Activated effector memory CD4-positive, alpha-beta T cell treated with Interleukin-2 at 50 U/mL for 16 hours (primary cell): Measurements from ENCODE around the gene CYS1.

ENCODE experiments used
- DNase-seq: peaks from one replicate; pipeline ENCODE4 v3.0.0-alpha.2; 2020

CYS1 gene

GRCh38 chr2:10091182-10091888 is 11.1 kb upstream of the CYS1 start:
- DNase-seq, result no peak

GRCh38 chr2:10089565-10090190 is 9.5 kb upstream of the CYS1 start:
- no peak for DNase-seq

GRCh38 chr2:10087360-10087759 is 7.1 kb upstream of the CYS1 start:
- no peak for DNase-seq

- no peak for DNase-seq
These were observed 6.7 kb upstream of the CYS1 start for GRCh38 chr2:10086950-10087349.

- no peak for DNase-seq
These were observed 5.5 kb upstream of the CYS1 start for GRCh38 chr2:10085668-10086059.

GRCh38 chr2:10085043-10085667 is 4.9 kb upstream of the CYS1 start:
- no peak for DNase-seq

- DNase-seq, result no peak
These were observed 4.1 kb upstream of the CYS1 start for GRCh38 chr2:10084223-10084865.

- no peak for DNase-seq
These were observed 3.5 kb upstream of the CYS1 start for GRCh38 chr2:10083692-10084211.

- DNase-seq, result no peak
These were observed 2.8 kb upstream of the CYS1 start for GRCh38 chr2:10083046-10083445.

GRCh38 chr2:10080536-10081304 is 509 bp upstream of the CYS1 start:
- DNase-seq, result peak; percentile 5

- no peak for DNase-seq
These were observed 843 bp downstream of the CYS1 start for GRCh38 chr2:10079266-10079869.

- DNase-seq, result no peak
These were observed 1.4 kb downstream of the CYS1 start for GRCh38 chr2:10078704-10079265.

- no peak for DNase-seq
These were observed 2.2 kb downstream of the CYS1 start for GRCh38 chr2:10078001-10078400.

- no peak for DNase-seq
These were observed 3.2 kb downstream of the CYS1 start for GRCh38 chr2:10076988-10077527.

- no peak for DNase-seq
These were observed 3.7 kb downstream of the CYS1 start for GRCh38 chr2:10076511-10076910.

- DNase-seq, result no peak
These were observed 4.5 kb downstream of the CYS1 start for GRCh38 chr2:10075571-10076209.

GRCh38 chr2:10075101-10075500 is 5.1 kb downstream of the CYS1 start:
- no peak for DNase-seq

- DNase-seq, result no peak
These were observed 6.5 kb downstream of the CYS1 start for GRCh38 chr2:10073706-10074105.

GRCh38 chr2:10072656-10073480 is 7.3 kb downstream of the CYS1 start:
- peak; percentile 63 for DNase-seq

- DNase-seq, result no peak
These were observed 8.6 kb downstream of the CYS1 start for GRCh38 chr2:10071595-10071994.
